GM18505 (cell line): ENCODE data around the gene CD68.
A peak's percentile ranks its signal among the peaks of the same experiment; 100 is the strongest.

Experiments
- ATAC-seq: cut with Tn5 transposase; IDR thresholded peaks from one replicate; pipeline ENCODE4 v1.9.1; 2021; ENCODE audit not compliant: unreplicated experiment
- POLR2A ChIP-seq: IDR thresholded peaks from 4 replicates; pipeline ENCODE4 v1.6.1; 2011; ENCODE audit warnings: borderline replicate concordance; ENCODE audit not compliant: insufficient read depth, insufficient read length; ENCODE audit errors: extremely low read depth

Gene CD68

GRCh38 chr17:7553356-7553755 is 26.1 kb upstream of the CD68 start:
- ATAC-seq = no peak
- TF ChIP-seq POLR2A = no peak

- no peak for TF ChIP-seq POLR2A
- ATAC-seq = no peak
Measured at GRCh38 chr17:7555320-7555948, 24.0 kb upstream of the CD68 start.

GRCh38 chr17:7556627-7557026 is 22.8 kb upstream of the CD68 start:
- no peak for ATAC-seq
- no peak for TF ChIP-seq POLR2A

- TF ChIP-seq POLR2A = no peak
- no peak for ATAC-seq
Measured at GRCh38 chr17:7557147-7557764, 22.2 kb upstream of the CD68 start.

- ATAC-seq = no peak
- peak; percentile 48 for TF ChIP-seq POLR2A
Measured at GRCh38 chr17:7557775-7558543, 21.5 kb upstream of the CD68 start.

- ATAC-seq = no peak
- no peak for TF ChIP-seq POLR2A
Measured at GRCh38 chr17:7558544-7559319, 20.7 kb upstream of the CD68 start, which contains the start of gene TNFSF13. Gene TNFSF13 (plus strand): TSS chr17:7558750. CDS start chr17:7559040, 290 bp downstream.

GRCh38 chr17:7559320-7560171 is 19.9 kb upstream of the CD68 start:
- TF ChIP-seq POLR2A = no peak
- ATAC-seq = no peak

- TF ChIP-seq POLR2A = no peak
- ATAC-seq = no peak
Measured at GRCh38 chr17:7560172-7561027, 19.0 kb upstream of the CD68 start.

GRCh38 chr17:7561028-7561575 is 18.3 kb upstream of the CD68 start:
- peak; percentile 58 for ATAC-seq
- no peak for TF ChIP-seq POLR2A

- peak; percentile 76 for TF ChIP-seq POLR2A
- peak; percentile 49 for ATAC-seq
Measured at GRCh38 chr17:7561589-7562207, 17.7 kb upstream of the CD68 start, which contains the start of gene SENP3. Gene SENP3 (plus strand): TSS chr17:7561919. CDS start chr17:7563077, 1,158 bp downstream.

GRCh38 chr17:7562208-7562605 is 17.2 kb upstream of the CD68 start:
- peak; percentile 10 for ATAC-seq
- no peak for TF ChIP-seq POLR2A
